RWPE1 (cell line): ENCODE results near the gene BAHCC1.

ENCODE experiments used
- CTCF ChIA-PET: fragments of 350-600 bp; sonication (Branson Sonifier 250); formaldehyde crosslinking; extraction: SDS; loops from one replicate; lab custom pipeline; 2021; lab: Yijun Ruan, JAX
- POLR2A ChIA-PET: fragments of 400-600 bp; formaldehyde crosslinking; extraction: SDS; loops from one replicate; lab custom pipeline; 2020; ENCODE audit warnings: antibody characterized with exemption; ENCODE audit not compliant: low non-redundant PET; lab: Yijun Ruan, JAX
- DNase-seq: peaks from one replicate; pipeline ENCODE4 v3.0.0; 2012; ENCODE audit warnings: low spot score
- H3K27ac ChIP-seq: fragments of 450-650 bp; 2 replicates; pipeline ENCODE4 v1.5.1; 2017
- TF ChIP-seq, protein P1 (sequence below): fragments of 450-650 bp; conservative IDR thresholded peaks from 2 replicates; pipeline ENCODE4 v1.5.1; 2017; ENCODE audit warnings: low read depth, mild to moderate bottlenecking

The BAHCC1 gene

DNA sequence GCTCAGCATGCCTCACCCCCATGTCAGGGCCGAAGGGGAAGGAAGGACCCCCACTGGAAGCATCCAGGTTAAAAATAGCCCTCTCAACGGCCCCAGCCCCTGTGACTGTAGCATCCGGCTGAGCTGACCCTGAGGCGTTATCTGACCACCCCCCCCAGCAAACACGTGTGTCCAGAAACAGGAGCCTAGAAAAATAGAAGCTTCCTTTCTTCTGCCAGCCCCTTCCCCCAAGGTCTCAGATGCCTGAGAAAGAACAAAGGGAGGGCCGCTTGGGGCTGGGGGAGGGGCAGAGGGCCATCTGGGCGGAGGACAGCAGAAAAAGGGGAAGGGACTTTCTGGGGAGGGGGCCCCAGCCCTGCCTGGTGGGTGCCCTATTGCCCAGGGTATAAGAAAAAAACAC lies 61.5 kb downstream of the BAHCC1 start:
- TF ChIP-seq, protein P1, sequence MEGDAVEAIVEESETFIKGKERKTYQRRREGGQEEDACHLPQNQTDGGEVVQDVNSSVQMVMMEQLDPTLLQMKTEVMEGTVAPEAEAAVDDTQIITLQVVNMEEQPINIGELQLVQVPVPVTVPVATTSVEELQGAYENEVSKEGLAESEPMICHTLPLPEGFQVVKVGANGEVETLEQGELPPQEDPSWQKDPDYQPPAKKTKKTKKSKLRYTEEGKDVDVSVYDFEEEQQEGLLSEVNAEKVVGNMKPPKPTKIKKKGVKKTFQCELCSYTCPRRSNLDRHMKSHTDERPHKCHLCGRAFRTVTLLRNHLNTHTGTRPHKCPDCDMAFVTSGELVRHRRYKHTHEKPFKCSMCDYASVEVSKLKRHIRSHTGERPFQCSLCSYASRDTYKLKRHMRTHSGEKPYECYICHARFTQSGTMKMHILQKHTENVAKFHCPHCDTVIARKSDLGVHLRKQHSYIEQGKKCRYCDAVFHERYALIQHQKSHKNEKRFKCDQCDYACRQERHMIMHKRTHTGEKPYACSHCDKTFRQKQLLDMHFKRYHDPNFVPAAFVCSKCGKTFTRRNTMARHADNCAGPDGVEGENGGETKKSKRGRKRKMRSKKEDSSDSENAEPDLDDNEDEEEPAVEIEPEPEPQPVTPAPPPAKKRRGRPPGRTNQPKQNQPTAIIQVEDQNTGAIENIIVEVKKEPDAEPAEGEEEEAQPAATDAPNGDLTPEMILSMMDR, result no peak
- no peak overlapping the region for H3K27ac ChIP-seq
- DNase-seq, result no peak
- CTCF ChIA-PET, result interaction anchor here (0.5 to 0.6 kb wide), 3 partner anchors 119 to 1376 kb away, joined by 3 read pairs; no protein-coding TSS in a partner anchor
- POLR2A ChIA-PET, result no interaction called here

DNA sequence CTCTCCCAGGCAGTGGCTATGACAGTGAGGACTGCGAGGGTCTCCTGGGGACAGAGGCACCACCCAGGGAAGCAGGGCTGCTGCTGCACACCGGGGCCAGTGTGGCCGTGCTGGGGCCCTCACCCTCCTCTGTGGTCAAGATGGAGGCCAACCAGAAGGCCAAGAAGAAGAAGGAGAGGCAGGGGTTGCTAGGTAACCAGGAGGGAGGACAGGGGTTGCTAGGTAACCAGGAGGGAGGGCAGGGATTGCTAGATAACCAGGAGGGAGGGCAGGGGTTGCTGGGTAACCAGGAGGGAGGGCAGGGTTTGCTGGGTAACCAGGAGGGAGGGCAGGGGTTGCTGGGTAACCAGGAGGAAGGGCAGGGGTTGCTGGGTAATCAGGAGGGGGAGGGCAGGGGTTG lies 62.1 kb downstream of the BAHCC1 start:
- CTCF ChIA-PET, result interaction anchor here (0.5 to 0.6 kb wide), 3 partner anchors 119 to 1376 kb away, joined by 3 read pairs; no protein-coding TSS in a partner anchor
- POLR2A ChIA-PET, result no interaction called here
- DNase-seq, result no peak
- TF ChIP-seq, protein P1, result no peak
- H3K27ac ChIP-seq, result no peak overlapping the region

GRCh38 chr17:81457917-81458555 lies 62.8 kb downstream of the BAHCC1 start:
- CTCF ChIA-PET, result interaction anchor here (0.6 kb wide), 1 partner anchor 182 kb away, joined by 5 read pairs; no protein-coding TSS in a partner anchor
- DNase-seq, result no peak
- POLR2A ChIA-PET, result no interaction called here
- H3K27ac ChIP-seq, result no peak overlapping the region
- TF ChIP-seq, protein P1, result no peak

- ChIA-PET POLR2A (no interaction called here), CTCF (interaction anchor here (0.5 to 0.6 kb wide), 2 partner anchors 15 to 183 kb away, joined by 3 to 5 read pairs; no protein-coding TSS in a partner anchor)
- H3K27ac ChIP-seq, result no peak overlapping the region
- no peak for DNase-seq
- TF ChIP-seq, protein P1, result no peak
Measured at GRCh38 chr17:81458628-81459027, 63.4 kb downstream of the BAHCC1 start.

- TF ChIP-seq, protein P1, result no peak
- ChIA-PET POLR2A (no interaction called here), CTCF (interaction anchor here (0.5 kb wide), 1 partner anchor 16 kb away, joined by 3 read pairs; no protein-coding TSS in a partner anchor)
- no peak overlapping the region for H3K27ac ChIP-seq
- no peak for DNase-seq
Measured at GRCh38 chr17:81459224-81459623, 64.0 kb downstream of the BAHCC1 start.

DNA sequence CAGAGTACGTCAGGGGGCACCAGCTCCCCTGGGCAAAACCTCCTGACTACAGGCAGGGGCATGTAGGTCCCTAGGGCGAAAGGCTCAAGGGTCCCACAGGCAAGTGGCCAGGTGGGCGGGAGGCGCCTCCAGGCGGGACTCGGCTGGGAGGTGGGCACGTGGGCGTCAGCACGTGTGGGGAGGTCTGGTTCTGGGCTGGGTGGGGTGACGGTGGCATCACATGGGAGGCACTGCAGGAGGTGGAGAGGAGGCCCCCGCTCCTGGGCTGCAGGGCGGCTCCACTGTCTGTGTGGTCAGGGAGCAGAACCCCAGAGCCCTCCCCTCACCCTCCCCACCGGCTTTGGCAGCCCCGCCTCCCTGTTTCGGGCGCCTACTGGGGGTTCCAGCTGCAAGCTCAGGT lies 64.6 kb downstream of the BAHCC1 start:
- POLR2A ChIA-PET, result interaction anchor here (0.6 kb wide), 1 partner anchor 266 kb away, joined by 3 read pairs; no protein-coding TSS in a partner anchor
- no peak for DNase-seq
- TF ChIP-seq, protein P1, result no peak
- CTCF ChIA-PET, result interaction anchor here (0.5 kb wide), 1 partner anchor 19 kb away, joined by 3 read pairs; no protein-coding TSS in a partner anchor
- H3K27ac ChIP-seq, result peak overlapping the region; percentile 4; the same call in 1 of the 2 replicates
